ENCODE data around the gene OSMR.

DNA sequence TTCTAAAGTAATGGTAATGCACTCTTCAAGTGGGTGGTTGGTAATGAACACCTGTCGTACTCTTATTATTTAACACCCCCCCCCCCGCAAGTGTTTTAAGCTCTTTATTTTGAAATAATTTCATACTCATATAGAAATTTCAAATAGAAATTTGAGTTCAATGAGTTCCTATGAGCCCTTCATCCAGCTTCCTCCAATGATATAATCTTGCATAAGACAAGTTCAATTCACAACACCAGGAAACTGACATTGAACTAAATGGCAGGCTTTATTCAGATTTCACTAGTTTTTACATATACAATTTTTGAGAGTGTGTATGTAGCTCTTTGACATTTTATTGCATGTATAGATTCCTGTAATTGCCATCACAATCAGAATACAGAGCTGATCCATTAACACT is 30.9 kb upstream of the OSMR start:
- no peak for TF ChIP-seq EZH2phosphoT487 (conservative IDR thresholded peaks at IDR 0.05; ENCODE audit: low read length)
- TF ChIP-seq, protein P1, sequence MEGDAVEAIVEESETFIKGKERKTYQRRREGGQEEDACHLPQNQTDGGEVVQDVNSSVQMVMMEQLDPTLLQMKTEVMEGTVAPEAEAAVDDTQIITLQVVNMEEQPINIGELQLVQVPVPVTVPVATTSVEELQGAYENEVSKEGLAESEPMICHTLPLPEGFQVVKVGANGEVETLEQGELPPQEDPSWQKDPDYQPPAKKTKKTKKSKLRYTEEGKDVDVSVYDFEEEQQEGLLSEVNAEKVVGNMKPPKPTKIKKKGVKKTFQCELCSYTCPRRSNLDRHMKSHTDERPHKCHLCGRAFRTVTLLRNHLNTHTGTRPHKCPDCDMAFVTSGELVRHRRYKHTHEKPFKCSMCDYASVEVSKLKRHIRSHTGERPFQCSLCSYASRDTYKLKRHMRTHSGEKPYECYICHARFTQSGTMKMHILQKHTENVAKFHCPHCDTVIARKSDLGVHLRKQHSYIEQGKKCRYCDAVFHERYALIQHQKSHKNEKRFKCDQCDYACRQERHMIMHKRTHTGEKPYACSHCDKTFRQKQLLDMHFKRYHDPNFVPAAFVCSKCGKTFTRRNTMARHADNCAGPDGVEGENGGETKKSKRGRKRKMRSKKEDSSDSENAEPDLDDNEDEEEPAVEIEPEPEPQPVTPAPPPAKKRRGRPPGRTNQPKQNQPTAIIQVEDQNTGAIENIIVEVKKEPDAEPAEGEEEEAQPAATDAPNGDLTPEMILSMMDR (IDR thresholded peaks at IDR 0.05; ENCODE audit: insufficient read depth, low read length, poor library complexity, severe bottlenecking), result no peak
